ENCODE results near the gene KLHL20. TPM values are rescaled to one million over a fixed set of nuclear protein-coding genes. Genes with fewer than 3 reads are reported as not detected.

The KLHL20 gene
- total and polyA plus RNA-seq, 8 donors: 3.3 to 11.9 (median 6.9) TPM

DNA sequence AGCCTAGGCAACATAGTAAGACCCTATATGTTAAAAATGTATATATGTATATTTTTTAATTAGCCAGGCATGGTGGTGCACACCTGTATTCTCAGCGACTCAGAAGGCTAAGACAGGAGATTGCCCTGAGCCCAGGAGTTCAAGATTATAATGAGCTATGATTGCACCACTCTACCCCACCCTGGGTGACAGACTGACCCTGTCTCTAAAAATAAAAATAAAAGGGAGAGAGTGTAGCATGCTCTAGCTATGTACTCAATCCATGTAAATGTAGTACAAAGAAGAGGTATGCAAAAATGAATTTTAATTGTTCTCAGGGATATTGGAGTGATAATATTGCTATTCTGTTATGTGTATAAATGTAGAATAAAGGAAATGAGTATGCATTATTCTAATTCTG, 56.8 kb downstream of the KLHL20 start:
- WGBS, 2 donors: 90 to 98% methylated on average over 1 of the region's 1 CpG
- Histone ChIP-seq H3K9me3 (no peaks in the 10 kb centered on the region), H3K36me3 (peaks cover 0 to 31% (median 0%) of the 10 kb centered on the region in 3 donors), H3K4me1 (no peaks in the 10 kb centered on the region), H3K27me3 (no peaks in the 10 kb centered on the region), H3K27ac (no peak overlapping the region), H3K4me3 (no peak overlapping the region)
- ATAC-seq: no peak
- FAIRE-seq: no peak
- no peak for DNase-seq
- TF ChIP-seq, protein P1, sequence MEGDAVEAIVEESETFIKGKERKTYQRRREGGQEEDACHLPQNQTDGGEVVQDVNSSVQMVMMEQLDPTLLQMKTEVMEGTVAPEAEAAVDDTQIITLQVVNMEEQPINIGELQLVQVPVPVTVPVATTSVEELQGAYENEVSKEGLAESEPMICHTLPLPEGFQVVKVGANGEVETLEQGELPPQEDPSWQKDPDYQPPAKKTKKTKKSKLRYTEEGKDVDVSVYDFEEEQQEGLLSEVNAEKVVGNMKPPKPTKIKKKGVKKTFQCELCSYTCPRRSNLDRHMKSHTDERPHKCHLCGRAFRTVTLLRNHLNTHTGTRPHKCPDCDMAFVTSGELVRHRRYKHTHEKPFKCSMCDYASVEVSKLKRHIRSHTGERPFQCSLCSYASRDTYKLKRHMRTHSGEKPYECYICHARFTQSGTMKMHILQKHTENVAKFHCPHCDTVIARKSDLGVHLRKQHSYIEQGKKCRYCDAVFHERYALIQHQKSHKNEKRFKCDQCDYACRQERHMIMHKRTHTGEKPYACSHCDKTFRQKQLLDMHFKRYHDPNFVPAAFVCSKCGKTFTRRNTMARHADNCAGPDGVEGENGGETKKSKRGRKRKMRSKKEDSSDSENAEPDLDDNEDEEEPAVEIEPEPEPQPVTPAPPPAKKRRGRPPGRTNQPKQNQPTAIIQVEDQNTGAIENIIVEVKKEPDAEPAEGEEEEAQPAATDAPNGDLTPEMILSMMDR (IDR thresholded peaks at IDR 0.05): no peak
- intact Hi-C loops (cut with DNase I): no loop called here

- H3K27ac ChIP-seq: no peak overlapping the region
- ATAC-seq (no peak), DNase-seq (no peak), FAIRE-seq (no peak)
- H3K36me3 ChIP-seq: peaks cover 0 to 31% (median 0%) of the 10 kb centered on the region in 3 donors
- no peaks in the 10 kb centered on the region for H3K9me3 ChIP-seq
- no peaks in the 10 kb centered on the region for H3K27me3 ChIP-seq
- intact Hi-C loops (cut with DNase I): no loop called here
- no peaks in the 10 kb centered on the region for H3K4me1 ChIP-seq
- 84 to 85% methylated on average over 5 of the region's 5 CpGs for WGBS, 2 donors
- no peak overlapping the region for H3K4me3 ChIP-seq
- TF ChIP-seq, protein P1 (IDR thresholded peaks at IDR 0.05): no peak
Observed at GRCh38 chr1:173775578-173776226, 60.9 kb downstream of the KLHL20 start.

DNA sequence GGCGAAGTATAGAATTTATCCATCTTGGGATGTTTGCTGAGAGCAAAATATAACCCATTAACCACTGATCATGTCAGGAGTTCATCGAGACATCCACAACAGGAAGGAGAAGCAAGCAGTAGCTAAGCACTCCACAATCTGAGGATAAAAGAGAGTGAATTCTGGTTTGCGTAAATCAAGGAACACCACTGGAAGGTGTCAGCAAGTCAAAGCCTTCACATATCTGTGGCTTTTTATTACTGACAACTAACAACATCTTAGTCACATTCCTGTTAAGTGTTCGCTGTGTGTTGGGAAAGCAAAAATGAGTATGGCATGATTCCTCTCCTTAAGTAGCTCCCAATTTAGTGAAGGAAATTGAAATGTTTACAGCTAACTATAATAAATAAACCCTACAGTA, 65.2 kb downstream of the KLHL20 start:
- ATAC-seq (no peak), FAIRE-seq (no peak), DNase-seq (no peak)
- peaks cover 0 to 42% (median 9%) of the 10 kb centered on the region in 3 donors for H3K36me3 ChIP-seq
- no peak overlapping the region for H3K27ac ChIP-seq
- WGBS, 2 donors: 95 to 97% methylated on average over 4 of the region's 4 CpGs
- H3K4me3 ChIP-seq: no peak overlapping the region
- H3K4me1 ChIP-seq: no peaks in the 10 kb centered on the region
- intact Hi-C loops (cut with DNase I): no loop called here
- H3K27me3 ChIP-seq: no peaks in the 10 kb centered on the region
- no peaks in the 10 kb centered on the region for H3K9me3 ChIP-seq
- TF ChIP-seq, protein P1 (IDR thresholded peaks at IDR 0.05): no peak

- Histone ChIP-seq H3K4me1 (no peaks in the 10 kb centered on the region), H3K27me3 (no peaks in the 10 kb centered on the region), H3K27ac (no peak overlapping the region), H3K9me3 (no peaks in the 10 kb centered on the region), H3K36me3 (peaks cover 0 to 48% (median 15%) of the 10 kb centered on the region in 3 donors), H3K4me3 (no peak overlapping the region)
- FAIRE-seq (no peak), DNase-seq (no peak), ATAC-seq (no peak)
- TF ChIP-seq, protein P1 (IDR thresholded peaks at IDR 0.05): no peak
- intact Hi-C loops (cut with DNase I): no loop called here
- WGBS, 2 donors: 89 to 92% methylated on average over 7 of the region's 7 CpGs
Observed at GRCh38 chr1:173784997-173785396, 70.2 kb downstream of the KLHL20 start.

- Histone ChIP-seq H3K4me1 (no peaks in the 10 kb centered on the region), H3K9me3 (no peaks in the 10 kb centered on the region), H3K27me3 (no peaks in the 10 kb centered on the region), H3K27ac (no peak overlapping the region), H3K36me3 (peaks cover 0 to 24% (median 6%) of the 10 kb centered on the region in 3 donors), H3K4me3 (no peak overlapping the region)
- TF ChIP-seq, protein P1 (IDR thresholded peaks at IDR 0.05): no peak
- 92 to 94% methylated on average over 2 of the region's 2 CpGs for WGBS, 2 donors
- ATAC-seq (no peak), FAIRE-seq (no peak), DNase-seq (no peak)
- intact Hi-C loops (cut with DNase I): no loop called here
Observed at GRCh38 chr1:173789841-173790240, 75.1 kb downstream of the KLHL20 start.

Measured in pancreas (tissue), 10 donors.